Fibroblast of mammary gland (primary cell): ENCODE measurements around the gene DNAH17.
A peak's percentile ranks its signal among the peaks of the same experiment; 100 is the strongest.

Source experiments
- DNase-seq: peaks from one replicate; pipeline ENCODE4 v3.0.0-alpha.2; 2010; ENCODE audit warnings: low read depth
- H3K4me3 ChIP-seq: 2 replicates; pipeline ENCODE4 v1.5.1; 2011; ENCODE audit warnings: low read depth, mild to moderate bottlenecking, low read length, moderate library complexity; ENCODE audit not compliant: control insufficient read depth
- CTCF ChIP-seq: conservative IDR thresholded peaks from 2 replicates; pipeline ENCODE4 v1.5.1; 2011; ENCODE audit warnings: low read depth, low read length, inconsistent platforms; ENCODE audit not compliant: control insufficient read depth, insufficient read depth

The DNAH17 gene

GRCh38 chr17:78599419-78599818 lies 22.2 kb upstream of the DNAH17 start:
- no peak for TF ChIP-seq CTCF
- H3K4me3 ChIP-seq = no peak overlapping the region
- DNase-seq = no peak

GRCh38 chr17:78598013-78598471 lies 20.8 kb upstream of the DNAH17 start:
- DNase-seq = peak; percentile 79
- TF ChIP-seq CTCF = no peak
- H3K4me3 ChIP-seq = no peak overlapping the region

GRCh38 chr17:78596871-78597764 lies 19.9 kb upstream of the DNAH17 start:
- TF ChIP-seq CTCF = no peak
- DNase-seq = no peak
- no peak overlapping the region for H3K4me3 ChIP-seq

- DNase-seq = no peak
- TF ChIP-seq CTCF = no peak
These were observed 18.1 kb upstream of the DNAH17 start for GRCh38 chr17:78595135-78595810.

GRCh38 chr17:78592991-78593329 lies 15.8 kb upstream of the DNAH17 start:
- no peak for DNase-seq
- no peak for TF ChIP-seq CTCF
- H3K4me3 ChIP-seq = no peak overlapping the region

More at GRCh38 chr17:78595135-78595810, 18.1 kb upstream of the DNAH17 start:
- H3K4me3 ChIP-seq = no peak overlapping the region

- no peak overlapping the region for H3K4me3 ChIP-seq
- TF ChIP-seq CTCF = no peak
- DNase-seq = no peak
These were observed 14.1 kb upstream of the DNAH17 start for GRCh38 chr17:78591263-78591671.
